ENCODE measurements around the gene GSG1L. TPM values are rescaled to one million over a fixed set of nuclear protein-coding genes. Genes with fewer than 3 reads are reported as not detected.

GSG1L gene
- total RNA-seq, 1 experiment from 2014 or later = not detected

GRCh38 chr16:28025631-28026030, 37.9 kb downstream of the GSG1L start:
- Mint-ChIP-seq H3K27ac (ENCODE audit: unreplicated experiment) (no peak overlapping the region), H3K4me1 (ENCODE audit: low read depth, unreplicated experiment) (no peaks in the 10 kb centered on the region), H3K36me3 (ENCODE audit: insufficient read depth, unreplicated experiment) (no peaks in the 10 kb centered on the region), H3K27me3 (ENCODE audit: unreplicated experiment) (peaks cover 69% of the 10 kb centered on the region), H3K4me3 (ENCODE audit: low read depth, unreplicated experiment) (no peak overlapping the region), H3K9me3 (ENCODE audit: low read depth, unreplicated experiment) (peaks cover 5% of the 10 kb centered on the region)
- DNase-seq = no peak
- BruUV-seq (replicated peaks) = no TSS peak
- intact Hi-C loops (cut with micrococcal nuclease; ENCODE audit: unreplicated experiment) = no loop called here
- no peak for TF ChIP-seq CTCF (IDR thresholded peaks at IDR 0.05; ENCODE audit: unreplicated experiment)
- CTCF ChIA-PET = no interaction called here

GRCh38 chr16:28019218-28019617, 44.3 kb downstream of the GSG1L start:
- intact Hi-C loops (cut with micrococcal nuclease; ENCODE audit: unreplicated experiment) = no loop called here
- BruUV-seq (replicated peaks) = no TSS peak

GRCh38 chr16:28014851-28015250, 48.7 kb downstream of the GSG1L start:
- no peaks in the 10 kb centered on the region for H3K4me1 Mint-ChIP-seq (ENCODE audit: low read depth, unreplicated experiment)
- BruUV-seq (replicated peaks) = no TSS peak
- intact Hi-C loops (cut with micrococcal nuclease; ENCODE audit: unreplicated experiment) = no loop called here
- CTCF ChIA-PET = interaction anchor here (0.6 to 1.0 kb wide), 2 partner anchors 172 to 407 kb away, joined by 3 to 6 read pairs; no protein-coding TSS in a partner anchor
- no peak for TF ChIP-seq CTCF (IDR thresholded peaks at IDR 0.05; ENCODE audit: unreplicated experiment)
- H3K36me3 Mint-ChIP-seq (ENCODE audit: insufficient read depth, unreplicated experiment) = no peaks in the 10 kb centered on the region
- H3K27ac Mint-ChIP-seq (ENCODE audit: unreplicated experiment) = no peak overlapping the region
- no peak overlapping the region for H3K4me3 Mint-ChIP-seq (ENCODE audit: low read depth, unreplicated experiment)
- peaks cover 95% of the 10 kb centered on the region for H3K27me3 Mint-ChIP-seq (ENCODE audit: unreplicated experiment)
- H3K9me3 Mint-ChIP-seq (ENCODE audit: low read depth, unreplicated experiment) = no peaks in the 10 kb centered on the region
- no peak for DNase-seq

More at GRCh38 chr16:28019218-28019617, 44.3 kb downstream of the GSG1L start:
- Mint-ChIP-seq H3K27ac (ENCODE audit: unreplicated experiment) (no peak overlapping the region), H3K36me3 (ENCODE audit: insufficient read depth, unreplicated experiment) (no peaks in the 10 kb centered on the region), H3K4me3 (ENCODE audit: low read depth, unreplicated experiment) (no peak overlapping the region), H3K9me3 (ENCODE audit: low read depth, unreplicated experiment) (no peaks in the 10 kb centered on the region), H3K27me3 (ENCODE audit: unreplicated experiment) (peaks cover 81% of the 10 kb centered on the region), H3K4me1 (ENCODE audit: low read depth, unreplicated experiment) (no peaks in the 10 kb centered on the region)
- no peak for DNase-seq
- no peak for TF ChIP-seq CTCF (IDR thresholded peaks at IDR 0.05; ENCODE audit: unreplicated experiment)
- CTCF ChIA-PET = no interaction called here

- DNase-seq = no peak
- H3K9me3 Mint-ChIP-seq (ENCODE audit: low read depth, unreplicated experiment) = no peaks in the 10 kb centered on the region
- no peak for TF ChIP-seq CTCF (IDR thresholded peaks at IDR 0.05; ENCODE audit: unreplicated experiment)
- no peak overlapping the region for H3K4me3 Mint-ChIP-seq (ENCODE audit: low read depth, unreplicated experiment)
- no TSS peak for BruUV-seq (replicated peaks)
- CTCF ChIA-PET = no interaction called here
- H3K27ac Mint-ChIP-seq (ENCODE audit: unreplicated experiment) = no peak overlapping the region
- no peaks in the 10 kb centered on the region for H3K4me1 Mint-ChIP-seq (ENCODE audit: low read depth, unreplicated experiment)
- H3K27me3 Mint-ChIP-seq (ENCODE audit: unreplicated experiment) = peaks cover 95% of the 10 kb centered on the region
- intact Hi-C loops (cut with micrococcal nuclease; ENCODE audit: unreplicated experiment) = no loop called here
- no peaks in the 10 kb centered on the region for H3K36me3 Mint-ChIP-seq (ENCODE audit: insufficient read depth, unreplicated experiment)
Measured at GRCh38 chr16:28013878-28014277, 49.6 kb downstream of the GSG1L start.
